Activated CD4-positive, alpha-beta T cell treated with anti-CD3 and anti-CD28 coated beads for 36 hours (primary cell): ENCODE measurements around the gene CAPN13. TPM values are rescaled to one million over a fixed set of nuclear protein-coding genes. Genes with fewer than 3 reads are reported as not detected.

ENCODE experiments used
- ATAC-seq: fragments of 200-7000 bp; cut with Tn5 transposase; one replicate; pipeline ENCODE4 v1.10.0; 2021; ENCODE audit warnings: mild to moderate bottlenecking, moderate library complexity
- CTCF ChIA-PET: fragments of 350-600 bp; sonication (Branson Sonifier 250); formaldehyde crosslinking; loops from one replicate; lab custom pipeline; 2021; ENCODE audit warnings: antibody characterized with exemption; lab: Charles Lee
- POLR2A ChIA-PET: fragments of 350-600 bp; sonication (Branson Sonifier 250); formaldehyde crosslinking; loops from one replicate; lab custom pipeline; 2021; ENCODE audit warnings: antibody characterized with exemption, inconsistent platforms; lab: Charles Lee
- DNase-seq: peaks from one replicate; pipeline ENCODE4 v3.0.0-alpha.2; 2020
- H3K27ac Mint-ChIP-seq: one replicate; pipeline ENCODE4 v1.8.0; 2021; ENCODE audit warnings: mixed read lengths
- H3K27me3 Mint-ChIP-seq: one replicate; pipeline ENCODE4 v1.8.0; 2021; ENCODE audit warnings: mixed read lengths
- H3K36me3 Mint-ChIP-seq: one replicate; pipeline ENCODE4 v1.8.0; 2021; ENCODE audit warnings: low read depth, mixed read lengths
- H3K4me1 Mint-ChIP-seq: one replicate; pipeline ENCODE4 v1.8.0; 2021; ENCODE audit warnings: mixed read lengths
- H3K4me3 Mint-ChIP-seq: one replicate; pipeline ENCODE4 v1.8.0; 2021; ENCODE audit warnings: mild to moderate bottlenecking, moderate library complexity, mixed read lengths
- H3K9me3 Mint-ChIP-seq: one replicate; pipeline ENCODE4 v1.8.0; 2021; ENCODE audit warnings: low read depth, mixed read lengths
- intact Hi-C, 2 experiments: fragments of 100-400 bp; cut with DNase I in 1 of 2; cut with micrococcal nuclease in 1 of 2; formaldehyde crosslinking; loops; one replicate each; pipeline versions ENCODE4 v1.14.2 to v1.15.1; 2022 to 2024; cut with DNase I, micrococcal nuclease
- total RNA-seq, 2 experiments: library from RNA; stranded (reverse); gene quantifications; one replicate each; pipeline ENCODE4 v1.2.3, GENCODE V29; 2021

The CAPN13 gene
- total RNA-seq, 2 experiments from 2014 or later: not detected

DNA sequence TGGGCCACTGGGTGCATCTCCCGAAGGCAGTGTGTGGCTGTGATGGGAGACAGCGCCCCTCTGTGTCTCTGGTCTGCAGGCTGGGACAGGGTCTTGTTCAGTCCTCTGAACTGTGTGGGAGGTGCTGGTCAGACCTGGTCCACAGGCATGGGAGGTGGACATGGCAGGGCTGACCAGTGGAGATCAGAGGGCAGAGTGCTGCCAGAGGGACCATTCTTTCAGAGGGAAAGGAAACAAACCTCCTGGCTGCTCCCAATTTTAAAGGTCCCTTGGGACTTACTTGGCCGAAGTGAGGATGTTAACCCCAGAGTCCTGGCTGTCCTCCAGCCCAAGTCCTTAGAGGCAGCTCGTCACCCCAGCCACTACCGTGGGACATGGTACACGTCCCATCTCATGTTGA is 4.0 kb downstream of the CAPN13 start:
- H3K36me3 Mint-ChIP-seq: no peaks in the 10 kb centered on the region

DNA sequence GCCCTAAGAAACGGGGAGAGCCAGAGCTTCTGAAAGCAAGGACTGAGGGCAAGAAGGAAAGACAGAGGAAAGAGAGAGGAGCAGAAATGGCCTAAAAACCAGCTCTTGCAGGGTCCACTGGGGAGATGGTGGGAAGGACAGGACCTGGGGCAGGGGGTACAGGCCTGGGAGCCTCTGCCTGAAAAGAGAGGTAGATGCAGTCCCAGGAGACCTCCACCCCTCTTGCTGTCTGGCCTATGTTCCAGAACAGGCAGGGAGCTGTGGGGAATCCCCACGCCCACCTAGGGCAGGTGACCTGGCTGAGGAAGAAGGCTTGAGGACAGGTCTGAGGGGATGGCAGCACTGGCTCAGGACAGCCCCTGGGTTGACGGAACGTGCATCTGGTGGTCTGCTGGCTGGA is 4.6 kb downstream of the CAPN13 start:
- Mint-ChIP-seq H3K36me3 (no peaks in the 10 kb centered on the region), H3K9me3 (no peaks in the 10 kb centered on the region), H3K27ac (no peak overlapping the region), H3K4me1 (peaks cover 13% of the 10 kb centered on the region), H3K4me3 (no peak overlapping the region), H3K27me3 (peaks cover 2% of the 10 kb centered on the region)
- no peak for ATAC-seq
- DNase-seq: no peak
- ChIA-PET POLR2A (no interaction called here), CTCF (no interaction called here)
- intact Hi-C loops: no loop called here

More for the DNA sequence above, 4.0 kb downstream of the CAPN13 start:
- intact Hi-C loops: no loop called here
- ATAC-seq (no peak), DNase-seq (no peak)
- H3K27ac Mint-ChIP-seq: no peak overlapping the region
- peaks cover 10% of the 10 kb centered on the region for H3K4me1 Mint-ChIP-seq
- H3K9me3 Mint-ChIP-seq: no peaks in the 10 kb centered on the region
- H3K27me3 Mint-ChIP-seq: peaks cover 2% of the 10 kb centered on the region
- H3K4me3 Mint-ChIP-seq: no peak overlapping the region
- ChIA-PET POLR2A (no interaction called here), CTCF (no interaction called here)

- H3K4me1 Mint-ChIP-seq: peaks cover 13% of the 10 kb centered on the region
- H3K27me3 Mint-ChIP-seq: peaks cover 2% of the 10 kb centered on the region
- ChIA-PET CTCF (no interaction called here), POLR2A (no interaction called here)
- DNase-seq: no peak
- H3K9me3 Mint-ChIP-seq: no peaks in the 10 kb centered on the region
- no peak overlapping the region for H3K27ac Mint-ChIP-seq
- ATAC-seq: no peak
- no peaks in the 10 kb centered on the region for H3K36me3 Mint-ChIP-seq
- no peak overlapping the region for H3K4me3 Mint-ChIP-seq
- intact Hi-C loops: no loop called here
Observed at GRCh38 chr2:30801821-30802455, 5.3 kb downstream of the CAPN13 start.

- ChIA-PET POLR2A (no interaction called here), CTCF (interaction anchor here (0.9 to 2.9 kb wide), 4 partner anchors 74 to 370 kb away, joined by 3 to 16 read pairs (median 4); no protein-coding TSS in a partner anchor)
- no peaks in the 10 kb centered on the region for H3K27me3 Mint-ChIP-seq
- peaks cover 13% of the 10 kb centered on the region for H3K4me1 Mint-ChIP-seq
- H3K4me3 Mint-ChIP-seq: no peak overlapping the region
- no peaks in the 10 kb centered on the region for H3K36me3 Mint-ChIP-seq
- no peaks in the 10 kb centered on the region for H3K9me3 Mint-ChIP-seq
- intact Hi-C loops: no loop called here
- no peak overlapping the region for H3K27ac Mint-ChIP-seq
- ATAC-seq: no peak
- DNase-seq: no peak
Observed at GRCh38 chr2:30800159-30800558, 7.1 kb downstream of the CAPN13 start.

DNA sequence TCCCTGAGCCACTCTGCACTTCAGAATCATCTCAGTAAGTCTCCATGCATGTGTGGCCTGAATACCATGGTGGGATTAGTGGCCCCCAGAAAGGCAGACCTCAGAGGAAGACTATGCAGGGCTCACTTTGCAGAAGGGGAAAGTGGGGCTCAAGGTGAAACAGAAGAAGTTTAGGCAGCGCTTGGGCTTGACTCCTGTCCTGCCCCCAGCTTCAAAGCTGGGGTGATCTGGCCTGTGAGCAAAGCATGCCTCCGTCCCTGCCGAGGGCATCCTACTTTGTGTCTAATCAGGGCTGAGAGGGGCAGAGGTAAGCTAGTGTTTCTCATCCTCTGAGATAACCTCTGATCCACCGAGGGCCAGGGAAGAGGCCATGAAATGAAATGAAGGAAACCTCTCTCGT is 7.9 kb downstream of the CAPN13 start:
- Mint-ChIP-seq H3K9me3 (no peaks in the 10 kb centered on the region), H3K27me3 (no peaks in the 10 kb centered on the region), H3K4me1 (peaks cover 13% of the 10 kb centered on the region), H3K36me3 (no peaks in the 10 kb centered on the region), H3K27ac (no peak overlapping the region), H3K4me3 (no peak overlapping the region)
- POLR2A ChIA-PET: no interaction called here
- CTCF ChIA-PET: interaction anchor here (0.9 to 2.9 kb wide), 5 partner anchors 74 to 634 kb away, joined by 3 to 16 read pairs (median 3); no protein-coding TSS in a partner anchor
- intact Hi-C loops: no loop called here
- DNase-seq: no peak
- ATAC-seq: no peak

- Mint-ChIP-seq H3K4me1 (peaks cover 13% of the 10 kb centered on the region), H3K9me3 (no peaks in the 10 kb centered on the region), H3K27me3 (no peaks in the 10 kb centered on the region), H3K4me3 (no peak overlapping the region), H3K27ac (peak overlapping the region; percentile 12), H3K36me3 (no peaks in the 10 kb centered on the region)
- CTCF ChIA-PET: interaction anchor here (1.3 to 2.9 kb wide), 2 partner anchors 87 to 633 kb away, joined by 3 to 16 read pairs; no protein-coding TSS in a partner anchor
- intact Hi-C loops: no loop called here
- POLR2A ChIA-PET: no interaction called here
- ATAC-seq: peak; percentile 61
- DNase-seq: peak; percentile 32
Observed at GRCh38 chr2:30798536-30798991, 8.7 kb downstream of the CAPN13 start.

DNA sequence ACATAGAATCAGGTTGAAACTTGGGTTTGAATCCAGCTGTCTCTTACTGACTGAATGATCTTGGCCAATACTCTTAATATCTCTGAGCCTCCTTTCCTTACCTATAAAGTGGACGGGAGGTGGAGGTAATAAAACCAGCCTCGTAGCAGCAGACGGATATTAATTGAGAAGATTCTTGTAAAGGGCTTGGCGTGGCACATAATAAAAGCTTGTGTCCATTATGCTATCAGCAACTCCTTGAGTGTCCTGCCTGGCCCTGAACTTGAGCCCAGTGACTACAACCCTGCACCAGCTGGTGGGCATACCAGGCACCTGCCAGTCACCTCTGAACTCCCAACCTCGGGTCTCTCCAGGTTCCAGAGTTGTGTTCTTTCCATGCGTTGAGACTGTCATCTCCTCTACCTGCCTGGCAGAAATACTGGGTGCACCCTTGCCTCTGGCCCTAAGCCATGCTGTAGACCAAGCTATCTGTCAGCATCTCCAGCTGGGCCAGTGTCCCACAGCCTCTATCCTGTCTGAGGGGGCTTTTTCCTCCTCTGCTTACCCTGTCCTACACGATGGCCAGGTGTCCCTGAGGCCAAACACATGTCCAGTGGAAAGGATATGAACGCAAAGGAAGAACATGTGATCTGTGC is 9.7 kb downstream of the CAPN13 start:
- ChIA-PET CTCF (interaction anchor here (1.1 to 2.9 kb wide), 2 partner anchors 82 to 86 kb away, joined by 3 to 16 read pairs; no protein-coding TSS in a partner anchor), POLR2A (no interaction called here)
- intact Hi-C loops: no loop called here
- Mint-ChIP-seq H3K27ac (peak overlapping the region; percentile 13), H3K36me3 (no peaks in the 10 kb centered on the region), H3K9me3 (no peaks in the 10 kb centered on the region), H3K27me3 (no peaks in the 10 kb centered on the region), H3K4me3 (no peak overlapping the region), H3K4me1 (peaks cover 13% of the 10 kb centered on the region)
- ATAC-seq: no peak
- DNase-seq: no peak

DNA sequence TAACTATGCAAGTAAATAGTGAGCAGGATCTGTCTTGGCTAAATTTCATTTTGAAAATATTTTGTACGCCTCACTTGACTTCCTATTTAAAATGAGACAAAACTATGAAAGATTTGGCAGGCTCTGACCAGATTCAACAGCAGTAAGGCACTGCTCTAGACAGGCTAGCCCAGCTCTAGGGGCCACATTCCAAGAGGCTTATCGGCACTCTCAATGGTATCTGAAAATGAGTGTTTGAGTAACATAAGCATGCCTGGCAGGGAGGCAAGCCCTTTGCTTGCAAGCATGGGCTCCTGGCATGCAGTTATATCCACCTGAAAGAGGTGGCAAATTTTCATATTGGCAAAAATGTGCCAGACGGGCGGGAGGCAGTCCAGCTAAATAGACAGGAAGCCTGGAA is 10.5 kb downstream of the CAPN13 start:
- Mint-ChIP-seq H3K36me3 (no peaks in the 10 kb centered on the region), H3K27ac (no peak overlapping the region), H3K4me1 (peaks cover 15% of the 10 kb centered on the region), H3K4me3 (no peak overlapping the region), H3K27me3 (peaks cover 4% of the 10 kb centered on the region), H3K9me3 (no peaks in the 10 kb centered on the region)
- intact Hi-C loops: no loop called here
- ChIA-PET POLR2A (no interaction called here), CTCF (interaction anchor here (0.6 to 1.1 kb wide), 2 partner anchors 81 to 87 kb away, joined by 3 read pairs; no protein-coding TSS in a partner anchor)
- no peak for DNase-seq
- no peak for ATAC-seq

DNA sequence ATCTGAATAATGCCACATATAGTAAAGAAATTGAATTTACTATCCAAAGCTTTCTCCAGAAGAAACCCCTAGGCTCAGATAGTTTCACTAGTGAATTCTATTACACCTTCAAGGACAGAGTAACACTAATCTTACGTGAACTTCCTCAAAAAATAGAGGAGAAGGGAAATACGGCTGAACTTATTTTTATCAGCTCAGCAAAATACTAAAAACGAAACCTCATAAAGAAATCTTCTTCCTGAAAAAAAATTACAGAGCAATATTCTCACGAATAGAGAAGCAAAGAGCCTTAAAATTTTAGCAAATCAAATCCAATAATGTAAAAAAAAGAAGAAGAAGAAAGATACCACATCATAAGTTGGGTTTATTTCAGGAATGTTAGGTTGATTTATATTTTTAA is 14.7 kb downstream of the CAPN13 start:
- Mint-ChIP-seq H3K27ac (no peak overlapping the region), H3K9me3 (no peaks in the 10 kb centered on the region), H3K36me3 (no peaks in the 10 kb centered on the region), H3K4me1 (peaks cover 2% of the 10 kb centered on the region), H3K4me3 (no peak overlapping the region), H3K27me3 (peaks cover 11% of the 10 kb centered on the region)
- POLR2A ChIA-PET: interaction anchor here (0.7 kb wide), 1 partner anchor 66 kb away, joined by 3 read pairs; no protein-coding TSS in a partner anchor
- CTCF ChIA-PET: no interaction called here
- no peak for DNase-seq
- ATAC-seq: no peak
- intact Hi-C loops: no loop called here

GRCh38 chr2:30790879-30791278 is 16.4 kb downstream of the CAPN13 start:
- Mint-ChIP-seq H3K27me3 (peaks cover 11% of the 10 kb centered on the region), H3K4me1 (peaks cover 2% of the 10 kb centered on the region), H3K36me3 (no peaks in the 10 kb centered on the region), H3K9me3 (no peaks in the 10 kb centered on the region), H3K4me3 (no peak overlapping the region), H3K27ac (no peak overlapping the region)
- ChIA-PET POLR2A (no interaction called here), CTCF (interaction anchor here (1.7 kb wide), 1 partner anchor 58 kb away, joined by 3 read pairs; no protein-coding TSS in a partner anchor)
- ATAC-seq: no peak
- DNase-seq: no peak
- intact Hi-C loops: no loop called here

DNA sequence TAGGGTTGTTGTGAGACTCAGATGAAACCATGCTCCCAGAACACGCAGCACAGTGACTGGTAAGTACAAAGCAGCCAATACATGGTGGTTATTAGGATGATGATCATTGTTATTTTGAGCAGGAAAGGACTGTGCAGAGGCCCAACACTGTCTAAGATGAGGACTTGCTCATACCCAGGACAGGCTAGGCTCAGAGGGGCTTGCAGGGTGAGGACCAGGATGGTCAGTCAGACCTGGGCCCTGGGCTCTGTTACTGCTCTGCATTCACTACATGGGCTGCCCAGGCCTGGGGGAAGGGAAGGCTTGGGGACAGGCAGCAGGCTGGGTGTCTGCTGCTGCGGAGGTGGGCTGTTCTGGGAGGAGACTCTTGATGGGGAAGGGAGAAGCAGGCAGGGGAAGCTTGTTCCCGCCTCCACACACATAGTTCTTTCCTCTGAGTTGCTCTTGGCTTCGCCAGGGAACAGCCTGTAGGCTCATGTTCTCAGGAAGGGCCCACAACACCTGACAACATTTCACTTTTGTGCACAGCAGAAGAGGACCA is 17.5 kb downstream of the CAPN13 start:
- ATAC-seq: no peak
- ChIA-PET CTCF (no interaction called here), POLR2A (no interaction called here)
- H3K27ac Mint-ChIP-seq: no peak overlapping the region
- no peaks in the 10 kb centered on the region for H3K9me3 Mint-ChIP-seq
- H3K4me3 Mint-ChIP-seq: no peak overlapping the region
- no peak for DNase-seq
- peaks cover 13% of the 10 kb centered on the region for H3K27me3 Mint-ChIP-seq
- intact Hi-C loops: no loop called here
- H3K4me1 Mint-ChIP-seq: peaks cover 2% of the 10 kb centered on the region
- H3K36me3 Mint-ChIP-seq: no peaks in the 10 kb centered on the region
